HepG2 (cell line): ENCODE data around the gene MEX3D. TPM values are rescaled to one million over a fixed set of nuclear protein-coding genes. Genes with fewer than 3 reads are reported as not detected.

Experiments
- ZBTB42 ChIP-seq: sonication (generic); formaldehyde crosslinking; IDR thresholded peaks from 2 replicates; pipeline ENCODE4 v1.5.0; 2020; ENCODE audit warnings: mild to moderate bottlenecking, missing genetic modification reagents
- polyA plus RNA-seq, 8 experiments: library from polyadenylated mRNA; depleted of rRNA in 3 of 8; stranded (reverse) in 7 of 8; unstranded in 1 of 8; fragments of >200 nt; fragmentation: Illumina TruSeq in 4 of 8; extraction: Trizol in 4 of 8; gene quantifications; 2 replicates each; pipeline versions ENCODE4 v1.2.1 to v1.2.3, GENCODE V29; 2011 to 2016; ENCODE audit warnings: low read depth in 4 of 8, missing spikeins in 1 of 8, mixed read lengths in 1 of 8; ENCODE audit not compliant: insufficient read depth in 1 of 8
- total RNA-seq, 5 experiments: library from RNA; depleted of rRNA; stranded (reverse); fragments of >200 nt; fragmentation: Illumina TruSeq; extraction: Trizol; gene quantifications; 2 replicates each; pipeline ENCODE4 v1.2.3, GENCODE V29; 2016; ENCODE audit warnings: low read depth in 1 of 5
- TF ChIP-seq, protein P1 (sequence below), 2 experiments: fragments of 450-650 bp in 1 of 2; sonication (generic) in 1 of 2; formaldehyde crosslinking in 1 of 2; IDR thresholded peaks; 2 replicates each; pipeline versions ENCODE4 v1.6.1 to v1.8.0; 2016 to 2022; ENCODE audit warnings: antibody characterized with exemption in 1 of 2, mild to moderate bottlenecking in 1 of 2, missing genetic modification reagents in 1 of 2

Gene MEX3D
- total and polyA plus RNA-seq, 2 of the 13 experiments (the other 11 are each of a cell fraction or from before 2014, with no cell fraction given), result 3.6 to 17.1 TPM

DNA sequence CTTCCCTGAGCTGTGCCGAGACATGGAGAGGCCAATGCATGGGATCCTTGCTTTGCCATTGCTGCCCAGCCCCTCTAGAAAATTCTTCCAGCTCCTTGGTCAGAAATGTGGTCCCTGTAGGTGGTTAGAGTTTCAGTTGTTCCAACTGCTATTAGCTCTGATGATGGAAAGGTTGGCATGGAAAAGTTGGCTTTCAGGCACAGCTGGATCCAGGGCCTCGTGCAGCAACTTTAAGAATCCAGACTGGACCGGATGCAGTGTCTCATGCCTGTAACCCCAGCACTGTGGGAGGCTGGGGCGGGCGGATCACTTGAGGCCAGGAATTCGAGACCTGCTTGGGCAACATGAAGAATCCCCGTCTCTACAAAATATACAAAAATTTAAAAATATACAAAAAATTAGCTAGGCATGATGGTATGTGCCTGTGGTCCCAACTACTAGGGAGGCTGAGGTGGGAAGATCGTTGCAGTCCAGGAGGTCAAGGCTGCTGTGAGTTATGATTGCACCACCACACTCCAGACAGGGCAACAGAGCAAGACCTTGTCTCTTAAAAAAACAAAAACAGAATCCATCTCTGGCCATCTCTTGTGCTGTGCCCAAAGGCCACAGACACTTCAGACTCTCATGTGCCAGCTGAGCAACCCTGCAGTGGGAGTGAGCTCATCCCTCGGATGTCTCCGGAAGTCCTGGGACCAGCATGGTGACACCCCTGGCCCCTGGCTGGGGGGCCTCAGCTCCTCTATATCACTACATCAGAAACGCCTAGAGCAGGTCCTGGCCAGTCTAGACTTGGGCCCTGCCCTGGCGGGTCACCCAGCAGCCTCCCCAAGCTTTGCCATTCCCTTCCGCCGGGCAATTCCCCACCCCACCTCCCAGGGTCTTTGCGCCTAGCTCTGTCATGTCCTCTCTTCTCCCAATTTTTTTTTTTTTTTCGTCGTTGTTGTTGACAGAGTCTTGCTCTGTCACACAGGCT, 16.8 kb downstream of the MEX3D start (continued):
- TF ChIP-seq, protein P1, sequence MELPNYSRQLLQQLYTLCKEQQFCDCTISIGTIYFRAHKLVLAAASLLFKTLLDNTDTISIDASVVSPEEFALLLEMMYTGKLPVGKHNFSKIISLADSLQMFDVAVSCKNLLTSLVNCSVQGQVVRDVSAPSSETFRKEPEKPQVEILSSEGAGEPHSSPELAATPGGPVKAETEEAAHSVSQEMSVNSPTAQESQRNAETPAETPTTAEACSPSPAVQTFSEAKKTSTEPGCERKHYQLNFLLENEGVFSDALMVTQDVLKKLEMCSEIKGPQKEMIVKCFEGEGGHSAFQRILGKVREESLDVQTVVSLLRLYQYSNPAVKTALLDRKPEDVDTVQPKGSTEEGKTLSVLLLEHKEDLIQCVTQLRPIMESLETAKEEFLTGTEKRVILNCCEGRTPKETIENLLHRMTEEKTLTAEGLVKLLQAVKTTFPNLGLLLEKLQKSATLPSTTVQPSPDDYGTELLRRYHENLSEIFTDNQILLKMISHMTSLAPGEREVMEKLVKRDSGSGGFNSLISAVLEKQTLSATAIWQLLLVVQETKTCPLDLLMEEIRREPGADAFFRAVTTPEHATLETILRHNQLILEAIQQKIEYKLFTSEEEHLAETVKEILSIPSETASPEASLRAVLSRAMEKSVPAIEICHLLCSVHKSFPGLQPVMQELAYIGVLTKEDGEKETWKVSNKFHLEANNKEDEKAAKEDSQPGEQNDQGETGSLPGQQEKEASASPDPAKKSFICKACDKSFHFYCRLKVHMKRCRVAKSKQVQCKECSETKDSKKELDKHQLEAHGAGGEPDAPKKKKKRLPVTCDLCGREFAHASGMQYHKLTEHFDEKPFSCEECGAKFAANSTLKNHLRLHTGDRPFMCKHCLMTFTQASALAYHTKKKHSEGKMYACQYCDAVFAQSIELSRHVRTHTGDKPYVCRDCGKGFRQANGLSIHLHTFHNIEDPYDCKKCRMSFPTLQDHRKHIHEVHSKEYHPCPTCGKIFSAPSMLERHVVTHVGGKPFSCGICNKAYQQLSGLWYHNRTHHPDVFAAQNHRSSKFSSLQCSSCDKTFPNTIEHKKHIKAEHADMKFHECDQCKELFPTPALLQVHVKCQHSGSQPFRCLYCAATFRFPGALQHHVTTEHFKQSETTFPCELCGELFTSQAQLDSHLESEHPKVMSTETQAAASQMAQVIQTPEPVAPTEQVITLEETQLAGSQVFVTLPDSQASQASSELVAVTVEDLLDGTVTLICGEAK (IDR thresholded peaks at IDR 0.05), result no peak
- TF ChIP-seq, protein P1 (CRISPR knock-in tag; IDR thresholded peaks at IDR 0.05), result no peak
- TF ChIP-seq ZBTB42 (CRISPR knock-in tag), result no peak
- TF ChIP-seq, all 625 proteins: peak for 7
